HG03432 (cell line): Measurements from ENCODE around the gene SKI.
"Not testable (repeated sequence)": the region's sequence is repeated elsewhere in the genome, so short reads cannot be mapped to it uniquely, and the experiment has no call there.

Source experiments
- ATAC-seq: cut with Tn5 transposase; IDR thresholded peaks from one replicate; pipeline ENCODE4 v1.9.1; 2021; ENCODE audit warnings: mild to moderate bottlenecking, moderate library complexity; ENCODE audit not compliant: unreplicated experiment

SKI gene

DNA sequence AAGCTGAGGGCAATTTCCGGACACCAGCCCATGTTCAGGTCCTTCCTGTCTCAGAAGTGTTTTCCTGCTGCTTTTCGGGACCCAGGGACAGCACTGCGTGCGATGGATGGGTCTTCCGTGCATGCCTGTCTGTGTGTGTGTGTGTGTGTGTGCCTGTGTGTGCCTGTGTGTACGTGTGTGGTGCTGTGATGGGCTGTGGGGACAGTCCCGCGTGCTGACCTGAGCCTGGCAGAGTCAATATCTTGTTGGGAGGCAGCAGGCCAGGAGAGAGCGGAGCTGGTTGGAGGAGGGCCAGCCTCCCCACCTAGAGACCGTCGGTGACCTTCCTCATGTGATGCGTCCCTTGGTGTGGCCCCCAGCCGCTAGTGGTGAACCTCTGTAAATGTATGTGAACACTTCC, 13.7 kb downstream of the SKI start:
- no peak for ATAC-seq

DNA sequence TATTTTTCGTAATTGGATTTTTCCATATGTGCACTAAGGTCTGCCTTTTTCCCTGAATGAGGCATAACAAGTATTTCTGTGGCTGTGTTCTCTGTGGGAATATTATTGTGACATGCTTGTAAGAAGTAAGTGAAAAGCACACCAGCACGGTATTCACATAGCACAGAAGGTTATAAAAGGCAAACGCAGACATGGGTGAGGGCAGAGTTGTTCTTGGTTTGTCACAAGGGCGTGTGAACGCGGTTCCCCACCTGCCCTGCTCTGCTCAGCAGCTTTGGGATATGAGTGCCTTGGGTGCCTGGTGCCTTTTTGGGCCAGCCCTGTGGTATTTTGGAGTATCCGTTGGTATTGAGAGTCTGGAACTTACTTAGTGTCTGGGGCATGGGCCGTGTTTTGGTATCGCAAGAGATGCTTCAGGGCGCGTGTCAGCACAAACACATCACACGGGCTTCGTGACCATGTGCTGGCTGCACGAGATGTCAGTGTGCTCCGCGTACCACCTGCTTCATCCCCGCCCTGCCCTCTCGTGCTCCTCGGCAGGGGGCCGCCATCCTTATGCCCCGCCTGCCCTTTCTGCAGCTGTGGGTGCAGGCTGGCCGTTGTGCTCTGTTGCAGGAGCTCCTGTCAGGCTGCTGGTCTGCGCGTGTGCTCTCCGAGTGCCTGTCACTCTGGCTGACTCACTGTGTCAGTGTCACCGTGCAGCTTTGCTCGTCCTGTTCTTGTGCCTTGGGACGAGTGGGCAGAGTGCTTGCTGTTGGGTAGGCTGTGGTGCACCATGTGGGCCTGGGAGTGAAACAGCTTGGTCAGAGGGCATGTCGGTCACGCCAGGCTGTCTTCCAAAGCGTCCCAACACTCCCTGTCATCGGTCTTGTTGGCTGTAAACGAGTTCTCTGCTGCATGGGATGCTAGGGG, 15.0 kb downstream of the SKI start:
- no peak for ATAC-seq

DNA sequence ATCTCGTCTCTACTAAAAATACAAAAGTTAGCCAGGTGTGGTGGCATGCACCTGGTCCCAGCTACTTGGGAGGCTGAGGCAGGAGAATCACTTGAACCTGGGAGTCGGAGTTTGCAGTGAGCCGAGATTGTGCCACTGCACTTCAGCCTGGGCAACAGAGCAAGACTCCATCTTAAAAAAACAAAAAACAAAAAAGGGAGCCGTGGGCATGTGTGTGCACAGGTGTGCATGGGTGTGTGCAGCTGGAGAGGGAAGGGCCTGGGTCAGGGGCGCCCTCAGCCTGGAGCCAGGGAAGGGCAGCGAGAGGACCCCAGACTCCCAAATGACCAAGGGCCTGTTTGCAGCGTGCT, 18.9 kb downstream of the SKI start:
- not testable (repeated sequence) for ATAC-seq

DNA sequence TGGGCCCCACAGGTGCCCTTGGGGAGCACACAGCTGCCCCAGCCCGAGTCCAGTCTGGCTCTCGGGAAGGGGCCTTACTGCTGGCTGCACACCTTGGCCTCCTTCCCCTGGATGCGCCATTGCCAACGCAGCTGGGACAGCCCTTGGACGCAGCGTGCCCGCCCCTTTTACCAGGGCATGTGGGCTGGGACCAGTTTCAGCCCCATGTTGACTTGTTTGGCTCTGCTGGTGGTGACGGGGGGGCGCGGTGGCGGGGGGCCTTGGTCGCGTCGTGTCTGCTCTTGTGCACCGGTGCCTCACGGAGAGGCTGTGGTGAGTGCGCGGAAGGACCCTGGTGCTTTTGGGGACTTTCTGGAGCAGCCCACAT, 19.6 kb downstream of the SKI start:
- no peak for ATAC-seq

DNA sequence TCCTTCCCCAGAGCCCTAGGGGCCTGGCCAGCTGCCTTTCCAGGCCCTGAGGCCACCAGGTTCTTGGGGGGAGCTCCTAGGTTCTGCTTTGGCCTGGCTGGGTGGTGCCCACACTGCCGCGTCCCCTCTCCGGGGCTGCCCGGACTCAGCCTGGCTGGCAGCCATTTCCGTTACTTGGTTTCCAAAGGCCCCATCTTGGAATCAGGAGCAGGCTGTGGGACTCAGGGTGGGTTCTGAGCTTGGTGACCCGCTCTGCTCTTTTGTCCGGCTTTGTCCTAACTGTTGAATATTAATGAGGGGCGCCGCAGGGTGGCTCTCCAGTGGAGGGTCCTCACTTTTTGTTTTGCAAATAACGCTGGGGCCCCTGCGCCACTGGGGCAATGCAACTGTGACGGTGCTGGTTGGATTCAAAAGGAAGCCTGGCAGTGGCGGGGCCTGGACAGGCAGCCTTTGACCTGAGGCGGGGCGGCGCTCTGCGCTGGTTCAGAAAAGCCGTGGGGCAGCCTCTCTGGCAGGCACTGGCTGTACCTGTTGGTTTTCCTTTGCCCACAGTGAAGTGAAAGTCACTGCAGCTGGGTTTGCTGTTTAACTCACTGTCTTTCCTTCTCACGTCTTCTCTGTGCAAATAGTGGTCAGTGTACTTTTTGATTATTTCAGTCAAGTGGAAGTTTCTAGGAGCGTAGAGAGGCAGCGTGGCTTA, 20.2 kb downstream of the SKI start:
- ATAC-seq = no peak

DNA sequence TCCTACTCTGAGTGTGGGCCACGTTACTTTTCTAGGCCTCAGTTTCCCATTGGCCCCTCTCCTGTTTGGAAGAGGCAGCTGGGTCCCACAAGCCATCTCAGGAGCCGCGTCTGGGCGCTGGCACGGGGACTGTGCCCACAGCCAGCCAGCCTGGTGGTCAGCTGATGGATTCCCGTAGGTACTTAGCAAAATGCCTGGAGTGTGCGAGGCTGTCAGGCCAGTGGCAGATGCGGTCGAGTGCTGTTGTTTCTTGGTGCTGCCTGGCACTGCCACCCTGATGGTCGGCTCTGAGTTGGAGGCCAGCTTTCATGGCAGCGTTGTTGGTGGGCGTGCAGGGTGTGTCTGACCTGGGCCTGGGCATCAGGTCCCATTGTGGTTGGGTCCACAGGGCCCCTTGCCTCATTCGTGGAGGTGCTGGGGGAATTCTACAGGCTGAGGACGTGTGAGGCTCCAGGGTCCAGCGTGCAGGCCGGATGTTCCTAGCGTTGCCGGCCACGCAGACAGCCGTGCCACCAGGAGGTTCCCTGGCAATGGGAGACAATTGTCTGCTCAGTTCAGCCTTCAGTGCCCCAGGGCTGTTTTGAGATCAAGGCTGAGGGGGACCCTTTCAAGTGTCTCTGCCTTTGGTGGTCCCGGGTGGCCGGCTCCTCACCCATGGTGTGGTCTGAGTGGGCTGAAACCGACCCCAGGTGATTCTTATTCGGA, 20.9 kb downstream of the SKI start:
- ATAC-seq = no peak

DNA sequence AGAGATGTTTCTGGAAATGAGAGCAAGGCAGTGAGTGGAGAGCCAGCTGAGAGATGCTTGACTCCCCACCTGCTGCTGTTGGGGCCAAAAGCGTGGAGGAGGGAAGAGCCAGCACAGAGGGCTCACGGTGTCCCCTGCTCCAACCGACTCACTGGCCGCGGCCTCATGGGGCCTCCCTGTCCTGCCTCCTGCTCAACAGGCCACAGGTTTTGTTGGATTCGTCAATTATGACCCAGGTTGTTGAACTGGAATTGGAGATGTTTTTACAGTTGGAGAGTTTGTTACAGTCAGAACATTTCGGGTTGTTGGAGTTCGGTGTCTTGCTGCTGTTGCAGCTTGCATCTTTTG, 21.4 kb downstream of the SKI start:
- ATAC-seq = no peak

DNA sequence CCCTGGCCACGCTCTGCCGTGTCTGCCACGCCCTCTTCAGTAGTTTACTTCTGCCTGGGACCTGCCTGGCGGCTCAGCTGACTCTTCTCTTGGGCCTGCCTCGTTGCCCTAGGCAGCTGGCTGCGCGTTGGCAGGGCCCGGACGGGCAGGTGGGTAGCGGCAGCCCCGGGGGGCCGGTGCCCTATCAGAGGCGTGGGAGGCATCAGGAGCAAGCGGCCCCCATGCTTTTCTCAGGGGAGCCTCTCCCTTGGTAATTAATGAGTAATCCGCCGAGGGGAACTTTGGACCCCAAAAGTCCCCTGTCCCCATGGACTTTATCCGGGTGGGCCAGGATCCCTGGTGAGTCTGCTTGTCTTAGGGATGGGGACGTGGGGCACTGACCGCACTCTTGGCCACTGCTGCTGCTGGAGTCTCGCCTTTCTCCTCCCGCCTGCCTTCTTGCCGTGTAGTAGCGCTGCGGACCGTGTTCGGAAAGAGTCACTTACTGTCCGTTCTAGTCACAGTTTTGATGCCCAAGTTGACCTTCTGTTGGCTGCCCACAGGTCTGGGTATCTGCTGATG, 22.7 kb downstream of the SKI start:
- ATAC-seq = no peak

DNA sequence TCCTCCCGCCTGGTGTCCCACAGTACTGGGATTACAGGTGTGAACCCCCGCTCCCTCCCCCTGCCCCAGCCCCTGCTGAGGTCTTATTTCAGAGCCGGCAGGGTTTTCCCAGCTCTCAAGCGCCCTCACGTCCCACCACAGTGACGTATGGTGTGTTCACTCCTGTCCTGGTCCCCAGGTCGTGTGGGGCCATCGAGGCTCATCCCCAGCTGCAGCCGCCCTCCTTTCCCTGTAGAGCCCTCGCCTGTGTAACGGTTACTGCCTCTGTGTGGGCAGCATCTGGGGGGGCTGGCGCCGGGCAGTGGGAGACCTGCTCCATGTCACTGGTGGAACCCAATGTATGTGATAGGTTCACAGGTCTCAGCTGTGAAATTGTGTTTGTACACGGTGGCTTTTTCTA, 23.2 kb downstream of the SKI start:
- no peak for ATAC-seq

DNA sequence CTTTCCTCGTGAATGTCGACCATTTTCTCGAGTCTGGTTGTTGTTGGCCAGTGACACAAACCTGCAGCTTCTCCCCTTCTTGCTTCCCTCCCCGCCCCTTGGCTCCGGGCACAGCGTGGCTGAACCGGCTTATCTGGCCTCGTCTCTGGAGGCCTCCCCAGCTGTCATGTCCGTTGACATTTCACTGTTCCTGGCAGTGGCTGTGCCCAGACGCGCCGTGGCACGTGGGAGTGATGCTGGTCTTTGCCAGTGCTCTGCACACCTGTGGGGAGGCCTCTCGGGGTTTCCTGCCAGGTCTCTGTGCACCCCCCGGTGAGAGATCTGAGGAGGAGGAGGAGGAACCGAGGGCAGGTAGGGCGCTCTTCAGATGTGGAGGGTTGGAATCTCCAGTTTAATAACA, 23.7 kb downstream of the SKI start:
- no peak for ATAC-seq

DNA sequence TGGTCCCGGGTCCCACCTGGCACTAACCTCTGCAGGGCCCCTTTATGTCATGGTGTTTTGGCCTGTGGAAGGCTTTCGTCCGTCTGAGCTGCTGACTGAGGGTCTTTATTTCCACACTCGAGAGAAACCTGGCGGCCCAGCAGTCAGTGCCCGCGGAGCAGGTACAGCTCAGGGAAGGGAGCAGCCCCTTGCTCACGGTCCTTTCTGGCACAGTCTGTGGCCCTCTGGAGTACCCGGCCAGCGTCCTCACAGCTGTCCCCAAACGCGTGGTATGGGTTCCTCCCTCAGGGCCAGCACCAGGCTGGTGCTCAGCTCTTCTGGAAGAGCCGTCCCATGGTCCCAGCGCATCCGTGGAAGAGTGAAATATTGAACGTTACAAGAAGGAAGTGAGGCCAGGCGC, 24.3 kb downstream of the SKI start:
- ATAC-seq = no peak

DNA sequence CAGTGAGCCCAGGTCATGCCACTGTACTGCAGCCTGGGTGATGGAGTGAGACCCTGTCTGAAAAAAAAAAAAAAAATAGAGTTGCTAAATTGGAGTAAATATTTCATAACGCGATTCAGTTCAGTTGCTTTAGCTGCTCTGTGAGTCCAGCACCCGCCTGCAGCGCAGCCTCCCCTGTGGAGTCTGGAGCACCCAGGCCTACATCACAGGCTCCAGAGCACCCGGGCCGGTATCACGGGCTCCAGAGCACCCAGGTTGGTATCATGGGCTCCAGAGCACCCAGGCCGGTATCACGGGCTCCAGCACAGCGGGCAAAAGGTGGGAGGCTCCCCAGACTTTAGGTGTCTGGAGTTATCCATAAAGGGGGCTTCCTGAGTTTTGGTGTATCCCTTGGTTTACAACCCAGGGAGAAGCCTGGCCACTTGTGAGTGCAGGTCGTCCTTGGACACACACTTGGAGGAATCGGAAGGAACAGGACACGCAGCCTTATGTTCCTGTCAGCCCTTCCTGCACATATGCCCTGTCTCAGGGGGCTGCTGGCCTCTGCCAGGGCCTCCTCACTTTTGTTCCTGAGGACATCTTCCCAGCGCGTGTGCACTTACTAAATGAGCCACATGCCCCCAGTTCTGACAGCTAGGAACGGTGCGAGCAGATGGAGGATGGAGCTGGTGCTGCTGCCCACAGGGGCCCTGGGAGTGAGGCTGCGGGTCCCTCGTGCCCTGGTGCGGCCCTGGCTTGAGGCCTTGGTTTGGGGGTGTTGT, 25.1 kb downstream of the SKI start:
- ATAC-seq = no peak

DNA sequence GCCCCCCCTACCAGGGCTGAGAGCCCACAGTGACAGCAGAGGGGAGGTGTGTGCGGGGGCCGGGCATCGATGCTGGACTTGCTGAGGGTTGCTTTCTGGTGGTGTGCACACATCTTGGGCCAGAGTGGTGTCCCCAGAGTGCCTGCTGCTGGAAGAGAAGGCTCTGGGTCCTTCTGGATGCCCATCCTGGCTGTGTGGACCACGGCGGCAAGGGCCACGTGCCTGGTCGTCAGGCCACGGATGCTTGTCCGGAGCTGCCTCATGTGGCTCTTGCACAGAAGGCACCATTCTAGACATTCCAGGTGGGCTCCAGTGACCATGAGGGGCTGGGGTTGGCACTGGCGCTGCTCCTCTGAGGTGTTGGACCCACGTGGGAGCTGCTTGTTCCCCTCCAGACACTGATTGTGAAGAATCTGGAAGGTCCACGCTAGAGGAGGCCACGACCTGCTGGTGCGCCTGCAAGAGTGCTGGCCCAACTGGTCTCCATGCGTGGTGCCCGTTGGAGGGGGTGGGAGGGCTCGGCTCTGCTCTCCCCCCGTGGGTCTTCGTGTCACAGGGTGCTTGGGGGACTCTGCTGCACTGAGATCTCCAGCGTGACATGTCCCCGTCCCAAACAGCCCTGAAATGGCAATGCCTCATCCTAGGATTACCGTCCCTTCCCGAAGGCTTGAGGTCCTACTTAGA, 25.8 kb downstream of the SKI start:
- no peak for ATAC-seq

DNA sequence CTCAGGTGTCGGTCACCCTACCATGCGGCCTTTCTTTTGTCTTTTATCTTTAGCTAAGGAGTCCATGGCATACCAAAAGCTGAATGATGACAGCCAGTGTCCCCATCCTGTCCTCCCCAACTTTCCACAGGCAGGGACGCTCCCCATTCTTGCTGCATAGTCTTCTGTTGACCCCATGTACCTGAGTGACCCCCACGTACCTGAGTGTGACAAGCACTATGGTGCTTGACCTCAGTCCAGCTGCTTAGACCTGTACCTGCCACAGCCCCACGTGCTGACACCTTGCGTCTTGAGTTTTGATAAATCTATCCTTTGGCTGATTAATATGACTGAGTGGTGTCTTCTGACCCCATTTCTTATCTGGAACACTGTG, 26.9 kb downstream of the SKI start:
- no peak for ATAC-seq

DNA sequence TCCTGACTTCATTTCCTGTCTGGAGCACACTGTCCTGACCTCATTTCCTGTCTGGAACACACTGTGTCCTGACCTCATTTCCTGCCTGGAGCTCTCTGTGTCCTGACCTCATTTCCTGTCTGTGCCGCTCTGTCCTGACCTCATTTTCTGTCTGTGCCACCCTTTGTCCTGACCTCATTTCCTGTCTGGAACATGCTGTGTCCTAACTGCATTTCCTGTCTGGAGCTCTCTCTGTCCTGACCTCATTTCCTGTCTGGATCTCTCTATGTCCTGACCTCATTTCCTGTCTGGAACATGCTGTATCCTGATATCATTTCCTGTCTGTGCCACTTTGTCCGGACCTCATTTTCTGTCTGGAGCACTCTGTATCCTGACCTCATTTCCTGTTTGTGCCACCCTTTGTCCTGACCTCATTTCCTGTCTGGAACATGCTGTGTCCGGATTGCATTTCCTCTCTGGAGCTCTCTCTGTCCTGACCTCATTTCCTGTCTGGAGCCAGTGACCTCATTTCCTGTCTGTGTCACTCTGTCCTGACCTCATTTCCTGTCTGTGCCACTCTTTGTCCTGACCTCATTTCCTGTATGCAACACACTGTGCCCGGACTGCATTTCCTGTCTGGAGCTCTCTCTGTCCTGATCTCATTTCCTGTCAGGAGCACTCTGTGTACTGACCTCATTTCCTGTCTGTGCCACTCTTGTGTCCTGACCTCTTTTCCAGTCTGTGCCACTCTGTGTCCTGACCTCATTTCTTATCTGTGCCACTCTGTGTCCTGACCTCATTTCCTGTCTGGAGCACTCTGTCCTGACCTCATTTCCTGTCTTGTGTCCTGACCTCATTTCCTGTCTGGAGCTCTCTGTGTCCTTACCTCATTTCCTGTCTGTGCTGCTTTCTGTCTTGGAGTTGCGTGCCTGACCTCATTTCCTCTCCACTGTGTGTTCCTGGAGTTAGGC, 27.6 kb downstream of the SKI start:
- peak; percentile 55 for ATAC-seq

DNA sequence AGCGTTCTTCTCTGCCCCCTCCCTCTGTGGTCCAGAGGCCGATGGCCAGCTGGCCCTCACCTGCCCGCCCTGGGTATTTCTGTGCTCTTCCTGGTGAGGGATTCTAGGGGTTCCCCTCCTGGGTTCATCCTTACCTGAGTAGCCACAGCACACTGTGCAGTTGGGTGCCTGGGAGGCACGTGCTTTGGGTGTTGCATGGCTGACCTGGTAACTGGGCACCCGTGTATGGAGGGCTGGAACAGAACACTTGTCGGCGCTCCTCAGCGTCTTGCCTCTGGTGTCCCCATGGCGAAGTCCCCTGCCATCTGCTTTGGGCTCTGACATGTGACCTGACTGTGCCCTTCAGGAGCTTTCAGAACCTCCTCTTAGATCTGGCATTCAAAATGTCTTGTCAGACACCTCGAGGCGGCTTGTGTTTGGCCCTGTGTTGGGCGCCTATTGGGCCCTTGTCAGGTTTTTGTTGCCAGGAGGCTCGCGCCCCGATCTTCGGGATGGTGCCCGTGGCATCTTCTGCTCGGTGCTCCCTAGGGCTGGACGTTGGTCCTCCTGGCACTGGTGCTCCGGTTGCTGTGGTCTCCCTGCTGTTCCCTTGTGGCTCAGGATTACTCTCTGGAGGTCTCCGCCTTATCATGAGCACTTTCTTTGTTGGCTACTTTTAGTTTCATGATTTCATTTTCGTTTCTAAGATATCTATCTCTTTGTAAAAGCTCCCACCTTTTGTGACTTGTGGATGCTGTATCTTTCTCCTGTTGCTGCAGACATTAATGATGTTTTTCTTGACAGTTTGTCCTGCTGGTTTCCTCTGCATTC, 28.5 kb downstream of the SKI start:
- ATAC-seq = peak; percentile 11

DNA sequence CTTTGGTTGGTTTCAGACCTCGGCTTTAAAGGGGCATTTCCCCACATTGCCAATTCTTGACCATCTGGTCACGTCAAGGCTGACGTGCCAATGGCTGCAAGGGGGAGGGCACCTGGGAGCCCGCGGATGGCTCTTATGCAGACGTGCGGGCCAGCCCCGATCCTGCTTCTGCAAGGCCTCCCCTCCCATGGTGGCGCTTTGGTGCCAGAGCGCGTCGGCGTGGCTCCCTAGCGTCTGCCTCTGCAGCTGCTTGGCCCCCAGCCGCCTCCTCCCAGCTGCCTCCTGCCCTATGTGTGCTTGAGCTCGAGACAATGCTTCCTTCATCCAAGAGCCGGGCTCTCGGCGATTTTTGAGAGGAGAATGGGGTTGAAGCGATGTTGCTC, 29.1 kb downstream of the SKI start:
- no peak for ATAC-seq

DNA sequence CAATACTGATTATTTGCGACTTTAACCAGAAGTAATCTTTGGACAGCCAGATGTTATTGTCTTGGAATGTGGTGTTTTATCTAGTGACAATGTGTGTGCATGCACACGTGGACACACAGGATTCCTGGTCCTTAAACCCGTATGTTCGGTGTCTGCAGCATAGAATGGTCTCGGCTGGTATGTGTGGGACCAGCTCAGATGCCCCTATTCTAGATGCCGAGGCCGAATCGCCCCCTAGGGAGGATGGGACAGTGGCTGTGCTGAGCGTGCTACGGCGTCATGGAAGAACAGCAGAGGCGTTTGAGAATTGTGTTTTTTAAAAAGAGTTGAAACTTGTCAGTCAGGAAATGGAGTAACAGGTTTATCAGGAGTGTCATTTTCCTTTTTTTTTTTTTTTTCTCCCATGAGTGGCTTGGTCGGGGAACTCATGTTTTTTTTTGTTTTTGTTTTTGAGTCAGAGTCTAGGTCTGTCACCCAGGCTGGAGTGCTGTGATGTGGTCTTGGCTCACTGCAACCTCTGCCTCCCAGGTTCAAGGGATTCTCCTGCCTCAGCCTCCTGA, 30.1 kb downstream of the SKI start:
- ATAC-seq = no peak
